ENCODE measurements around the gene TMEM35A. TPM values are rescaled to one million over a fixed set of nuclear protein-coding genes. Genes with fewer than 3 reads are reported as not detected.

The TMEM35A gene
- total and polyA plus RNA-seq, 9 of the 15 experiments (the other 6 are each of a cell fraction or from before 2014, with no cell fraction given), result not detected

- TF ChIP-seq TAF9B (IDR thresholded peaks at IDR 0.05; ENCODE audit: partially characterized antibody) (peak; percentile 56), EGR1 (conservative IDR thresholded peaks at IDR 0.05) (peak; percentile 77), SETDB1 (IDR thresholded peaks at IDR 0.05; ENCODE audit: low read length) (no peak), HDAC1 (IDR thresholded peaks at IDR 0.05) (peak in 1 of 2 experiments; percentile 71; a peak in 2 of 4 replicates), XRCC5 (IDR thresholded peaks at IDR 0.05; ENCODE audit: low read depth, low read length) (no peak), ZEB2 (IDR thresholded peaks at IDR 0.05) (peak; percentile 75), ZFPM2 (CRISPR knock-in tag; IDR thresholded peaks at IDR 0.05) (no peak), USF1 (CRISPR knock-in tag; IDR thresholded peaks at IDR 0.05) (peak; percentile 51), ZNF668 (CRISPR knock-in tag; IDR thresholded peaks at IDR 0.05) (no peak), ZNF75A (CRISPR knock-in tag; IDR thresholded peaks at IDR 0.05) (no peak), ZNF165 (CRISPR knock-in tag; IDR thresholded peaks at IDR 0.05; ENCODE audit: borderline replicate concordance) (no peak), MNT (conservative IDR thresholded peaks at IDR 0.05) (peak; percentile 22 to 78; a peak in 2 of 4 replicates), ZNF274 (IDR thresholded peaks at IDR 0.05; ENCODE audit: borderline replicate concordance, low read depth, low read length) (no peak), ELK3 (CRISPR knock-in tag; IDR thresholded peaks at IDR 0.05) (no peak), RUNX1 (IDR thresholded peaks at IDR 0.05; ENCODE audit: low read depth) (no peak), DACH1 (IDR thresholded peaks at IDR 0.05; ENCODE audit: partially characterized antibody) (peak; percentile 29), ETV5 (CRISPR knock-in tag; IDR thresholded peaks at IDR 0.05; ENCODE audit: low read depth) (no peak), EP300 (IDR thresholded peaks at IDR 0.05; ENCODE audit: low read length) (peak; percentile 50; the same call in 1 of the 2 replicates), MYNN (IDR thresholded peaks at IDR 0.05) (no peak), MYNN (CRISPR knock-in tag; IDR thresholded peaks at IDR 0.05) (no peak), TAF15 (IDR thresholded peaks at IDR 0.05; ENCODE audit: low read depth, low read length) (no peak), PHF20 (IDR thresholded peaks at IDR 0.05; ENCODE audit: partially characterized antibody) (peak; percentile 29)
- TF ChIP-seq, protein P1, sequence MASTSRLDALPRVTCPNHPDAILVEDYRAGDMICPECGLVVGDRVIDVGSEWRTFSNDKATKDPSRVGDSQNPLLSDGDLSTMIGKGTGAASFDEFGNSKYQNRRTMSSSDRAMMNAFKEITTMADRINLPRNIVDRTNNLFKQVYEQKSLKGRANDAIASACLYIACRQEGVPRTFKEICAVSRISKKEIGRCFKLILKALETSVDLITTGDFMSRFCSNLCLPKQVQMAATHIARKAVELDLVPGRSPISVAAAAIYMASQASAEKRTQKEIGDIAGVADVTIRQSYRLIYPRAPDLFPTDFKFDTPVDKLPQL (IDR thresholded peaks at IDR 0.05; ENCODE audit: extremely low read depth, insufficient read length), result no peak
Measured at GRCh38 chrX:101097546-101098453, 19.1 kb downstream of the TMEM35A start, which contains the start of gene CENPI (continued).

All from K562 (cell line).